GM21723 (cell line): ENCODE results near the gene IGDCC3.
"Not testable (repeated sequence)": the region's sequence is repeated elsewhere in the genome, so short reads cannot be mapped to it uniquely, and the experiment has no call there.

Experiments used
- ATAC-seq: cut with Tn5 transposase; IDR thresholded peaks from one replicate; pipeline ENCODE4 v1.9.1; 2021; ENCODE audit warnings: mild to moderate bottlenecking, moderate library complexity; ENCODE audit not compliant: unreplicated experiment

IGDCC3 gene

DNA sequence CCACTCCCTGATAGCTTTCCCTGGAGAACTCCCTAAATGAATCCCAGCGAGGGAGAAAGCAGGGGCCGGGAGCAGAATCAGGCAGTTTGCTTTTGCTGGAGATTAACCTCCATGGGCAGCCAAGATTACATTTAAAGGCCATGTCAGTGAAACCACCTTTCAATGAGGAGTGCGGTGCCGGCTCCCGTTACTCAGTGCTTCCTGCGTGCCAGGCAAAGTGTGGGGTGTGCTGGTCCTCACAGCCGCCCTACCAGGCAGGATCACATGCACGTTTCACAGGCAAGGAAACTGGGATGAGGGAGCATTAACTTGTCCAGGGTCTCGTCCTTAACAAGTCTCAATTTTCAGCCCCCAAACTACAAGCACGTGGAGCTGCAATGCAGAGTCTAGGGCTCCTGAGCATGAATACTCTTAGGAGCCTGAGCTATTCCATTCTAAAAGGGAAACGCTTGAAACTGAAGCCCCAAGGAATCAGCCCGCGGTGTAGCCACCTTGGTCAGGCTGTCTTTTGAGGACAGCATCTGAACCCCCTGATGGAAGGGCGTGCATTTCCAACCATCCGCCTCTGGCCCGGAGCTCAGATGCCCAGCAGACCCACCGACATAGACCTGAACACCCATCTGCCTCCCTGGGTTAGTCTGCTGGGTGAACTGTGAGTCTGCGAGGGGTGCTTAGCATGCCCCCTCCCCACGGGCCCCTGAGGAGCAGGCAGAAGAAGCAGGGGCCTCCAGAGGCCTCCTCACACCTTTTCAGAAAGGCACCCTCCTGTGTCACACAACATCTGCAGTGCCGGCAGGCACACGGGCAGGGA lies 5.6 kb downstream of the IGDCC3 start:
- ATAC-seq = no peak

DNA sequence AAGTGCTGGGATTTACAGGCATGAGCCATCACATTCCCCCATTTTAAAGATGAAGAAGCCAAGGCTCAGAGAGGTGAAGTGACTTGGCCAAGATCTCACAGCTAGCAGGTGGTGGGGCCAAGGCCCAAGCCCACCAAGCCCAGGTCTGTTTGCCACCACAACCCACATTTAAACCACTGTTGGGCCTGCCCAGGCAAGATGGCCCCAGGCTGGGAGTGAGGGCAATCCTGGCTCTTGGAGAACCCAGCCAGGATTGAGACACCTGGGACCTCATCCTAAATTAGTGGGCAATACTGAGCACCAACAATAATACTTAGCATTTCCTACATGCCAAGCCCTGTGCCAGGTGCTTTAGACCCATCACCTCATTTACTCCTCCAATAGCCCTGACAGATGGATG lies 6.9 kb downstream of the IGDCC3 start:
- no peak for ATAC-seq

- no peak for ATAC-seq
These were observed 8.2 kb downstream of the IGDCC3 start for GRCh38 chr15:65369651-65370050.

DNA sequence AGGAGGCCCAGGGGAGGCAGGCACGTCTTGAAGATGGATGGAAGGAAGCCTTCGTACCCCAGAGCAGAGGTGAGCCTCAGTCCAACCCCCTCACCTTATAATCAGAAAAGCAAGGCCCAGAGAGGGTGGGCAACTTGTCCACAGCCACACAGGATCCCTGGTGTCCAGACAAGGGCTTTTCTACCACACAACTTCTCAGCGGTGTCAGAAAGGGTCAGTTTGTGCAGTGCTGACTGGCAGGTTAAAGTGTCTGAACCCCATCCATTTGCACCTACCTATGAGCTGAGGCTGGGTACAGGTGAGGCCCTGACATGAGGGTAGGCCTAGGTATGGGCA lies 8.6 kb downstream of the IGDCC3 start:
- ATAC-seq = no peak

GRCh38 chr15:65368302-65369211 lies 9.2 kb downstream of the IGDCC3 start:
- ATAC-seq = no peak

DNA sequence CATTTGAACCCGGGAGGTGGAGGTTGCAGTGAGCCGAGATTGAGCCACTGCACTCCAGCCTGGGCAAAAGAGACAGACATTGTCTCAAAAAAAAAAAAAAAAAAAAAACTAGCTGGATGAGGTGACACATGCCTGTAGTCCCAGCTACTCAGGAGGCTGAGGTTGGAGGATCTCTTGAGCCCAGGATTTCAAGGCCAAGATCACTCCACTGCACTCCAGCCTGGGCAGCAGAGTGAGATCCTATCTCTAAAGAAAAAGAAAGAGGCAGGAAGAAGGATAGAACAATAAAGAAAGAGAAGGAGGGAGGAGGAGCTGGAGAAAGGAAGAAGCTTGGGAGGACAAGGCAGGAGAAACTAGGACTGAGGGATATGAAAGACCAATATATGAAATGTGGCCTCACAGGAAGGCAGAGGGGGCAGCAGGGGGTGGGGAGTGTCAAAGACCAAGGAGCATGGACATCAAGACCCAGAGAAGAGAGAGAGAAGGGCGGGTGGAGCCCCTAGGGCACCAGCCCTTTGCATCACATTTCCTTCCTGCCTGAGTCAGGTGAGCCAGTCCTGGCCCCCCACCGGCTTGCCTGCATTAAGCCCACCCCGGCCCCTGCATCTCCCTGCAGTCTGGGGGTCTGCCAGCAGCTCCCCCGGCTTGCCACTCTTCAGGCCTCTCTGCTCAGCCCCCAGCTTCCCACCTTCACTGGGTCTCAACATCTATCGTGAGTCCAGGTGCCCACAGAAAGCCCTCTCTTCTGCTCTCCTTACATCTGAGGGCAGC lies 11.5 kb downstream of the IGDCC3 start:
- no peak for ATAC-seq

- no peak for ATAC-seq
These were observed 12.6 kb downstream of the IGDCC3 start for GRCh38 chr15:65365229-65365628.

GRCh38 chr15:65363766-65364165 lies 14.0 kb downstream of the IGDCC3 start:
- ATAC-seq = no peak

GRCh38 chr15:65363306-65363705 lies 14.5 kb downstream of the IGDCC3 start:
- ATAC-seq = no peak

GRCh38 chr15:65362491-65362890 lies 15.3 kb downstream of the IGDCC3 start:
- no peak for ATAC-seq

GRCh38 chr15:65361708-65362459 lies 15.9 kb downstream of the IGDCC3 start:
- no peak for ATAC-seq

DNA sequence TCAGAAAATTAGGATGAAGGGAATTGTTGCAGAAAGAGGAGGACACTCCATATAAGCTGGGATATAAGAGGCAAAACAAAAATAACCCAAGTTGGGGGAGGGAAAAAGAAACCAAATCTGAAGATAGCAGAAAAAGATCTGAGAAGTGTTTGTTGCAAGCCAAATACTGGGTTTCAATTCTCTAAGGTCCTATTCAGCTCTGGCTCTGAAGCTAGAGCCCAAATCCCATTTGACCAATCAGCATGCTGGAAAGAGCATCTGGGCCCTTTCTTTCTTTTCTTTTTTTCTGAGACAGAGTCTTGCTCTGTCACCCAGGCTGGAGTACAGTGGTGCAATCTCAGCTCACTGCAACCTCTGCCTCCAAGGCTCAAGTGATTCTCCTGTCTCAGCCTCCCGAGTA lies 17.3 kb downstream of the IGDCC3 start:
- no peak for ATAC-seq

DNA sequence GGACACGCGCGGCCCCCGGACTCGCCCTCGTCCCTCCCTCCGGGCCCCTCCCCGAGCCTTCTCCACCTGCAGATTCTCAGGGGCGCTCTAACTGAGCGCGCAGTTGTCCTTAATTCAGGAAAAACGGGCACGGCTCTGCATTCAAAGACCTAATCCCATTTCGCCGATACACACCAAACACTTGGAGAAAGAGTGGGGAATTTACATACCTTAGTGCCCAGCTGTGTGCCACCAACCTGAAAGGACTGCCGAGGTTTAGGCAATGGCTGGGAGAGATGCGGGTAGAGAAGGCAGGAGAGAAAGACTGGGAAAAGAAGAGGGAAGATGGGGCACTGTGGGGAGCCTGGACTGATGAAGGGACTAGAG lies 21.8 kb downstream of the IGDCC3 start:
- no peak for ATAC-seq

- no peak for ATAC-seq
These were observed 22.4 kb downstream of the IGDCC3 start for GRCh38 chr15:65355173-65355987.

- ATAC-seq = no peak
These were observed 23.0 kb downstream of the IGDCC3 start for GRCh38 chr15:65354835-65355172.

DNA sequence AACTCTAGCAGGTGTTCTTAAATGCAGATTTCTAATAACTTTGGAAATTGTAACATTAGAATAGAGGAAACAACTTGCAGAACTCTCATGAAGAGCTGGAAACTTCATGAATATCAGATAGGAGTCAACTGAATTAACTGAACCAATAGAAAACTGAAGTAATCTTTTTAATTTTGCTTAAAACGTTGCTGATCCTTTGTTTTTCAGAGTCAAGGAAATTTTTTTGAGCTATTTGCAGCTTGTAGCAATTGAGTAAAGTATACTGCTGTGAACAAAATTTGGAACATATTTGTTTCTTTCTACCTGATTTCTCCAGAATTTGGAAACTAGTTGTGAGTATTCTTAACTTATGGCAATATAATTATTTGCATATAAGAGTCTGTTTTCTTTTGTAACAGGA lies 25.8 kb downstream of the IGDCC3 start:
- not testable (repeated sequence) for ATAC-seq

DNA sequence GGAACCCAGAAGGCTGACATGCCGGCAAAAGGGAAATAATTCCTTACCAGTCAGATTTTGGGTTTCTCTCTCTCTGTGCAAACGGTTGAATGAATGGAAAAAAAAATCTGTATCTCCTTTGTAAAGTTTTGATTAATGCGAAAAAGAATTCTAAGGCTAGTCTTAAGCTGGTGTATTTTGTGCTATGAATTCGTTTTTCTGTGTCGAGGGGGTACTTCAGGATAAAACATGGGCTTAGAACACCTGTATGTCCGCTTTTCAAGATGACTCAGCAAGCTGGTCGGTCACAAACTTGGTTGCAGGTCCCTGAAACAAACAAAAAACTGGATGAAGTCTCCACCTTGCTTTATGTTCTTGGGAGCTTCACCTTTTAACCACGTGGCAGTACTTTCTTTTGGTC lies 28.5 kb downstream of the IGDCC3 start:
- ATAC-seq = no peak

DNA sequence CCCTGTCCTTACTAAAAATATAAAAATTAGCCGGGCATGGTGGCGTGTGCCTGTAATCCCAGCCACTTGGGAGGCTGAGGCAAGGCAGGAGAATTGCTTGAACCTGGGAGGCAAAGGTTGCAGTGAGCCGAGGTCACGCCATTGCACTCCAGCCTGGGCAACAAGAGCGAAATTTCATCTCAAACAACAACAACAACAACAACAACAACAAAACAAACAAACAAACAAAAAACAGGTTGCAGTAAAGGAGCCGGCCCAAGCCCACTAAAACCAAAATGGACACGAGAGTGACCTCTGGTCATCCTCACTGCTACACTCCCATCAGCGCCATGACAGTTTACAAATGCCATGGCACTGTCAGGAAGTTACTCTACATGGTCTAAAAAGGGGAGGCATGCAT lies 30.0 kb downstream of the IGDCC3 start:
- ATAC-seq = not testable (repeated sequence)

DNA sequence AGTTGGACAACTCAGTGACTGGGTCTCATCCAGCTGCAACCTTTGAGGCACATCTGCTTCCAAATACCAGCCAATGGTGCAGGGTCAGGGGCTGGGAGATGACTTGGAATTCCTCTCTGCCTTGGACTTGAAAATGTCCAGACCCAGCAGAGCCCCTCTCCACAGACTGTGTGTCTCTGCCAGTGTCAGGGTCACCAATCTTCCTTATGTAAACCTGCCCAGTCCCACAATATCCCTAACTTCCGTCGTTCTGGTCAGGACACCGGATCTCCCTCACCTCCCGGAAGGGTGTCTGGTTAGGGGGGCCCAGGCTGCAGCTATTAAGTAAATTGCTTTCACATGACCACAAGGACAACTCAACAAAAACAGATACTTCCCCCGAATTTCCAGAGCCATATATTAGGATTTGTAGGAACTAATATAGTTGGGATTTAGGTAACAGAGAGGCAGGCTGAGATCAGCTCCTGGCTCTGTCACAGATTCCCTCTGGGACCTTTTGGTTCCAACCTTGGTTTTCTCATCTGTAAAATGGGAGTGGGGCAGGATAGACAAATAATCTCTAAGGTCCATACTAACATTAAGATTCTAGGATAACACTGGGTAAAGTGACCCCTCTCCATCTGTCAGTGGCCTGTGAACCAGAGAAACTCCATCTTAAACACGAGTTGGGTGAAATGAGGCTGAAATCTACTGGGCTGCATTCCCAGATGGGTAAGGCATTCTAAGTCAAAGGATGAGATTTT lies 30.8 kb downstream of the IGDCC3 start:
- no peak for ATAC-seq
